ENCODE measurements around the gene SYCN.

SYCN gene

DNA sequence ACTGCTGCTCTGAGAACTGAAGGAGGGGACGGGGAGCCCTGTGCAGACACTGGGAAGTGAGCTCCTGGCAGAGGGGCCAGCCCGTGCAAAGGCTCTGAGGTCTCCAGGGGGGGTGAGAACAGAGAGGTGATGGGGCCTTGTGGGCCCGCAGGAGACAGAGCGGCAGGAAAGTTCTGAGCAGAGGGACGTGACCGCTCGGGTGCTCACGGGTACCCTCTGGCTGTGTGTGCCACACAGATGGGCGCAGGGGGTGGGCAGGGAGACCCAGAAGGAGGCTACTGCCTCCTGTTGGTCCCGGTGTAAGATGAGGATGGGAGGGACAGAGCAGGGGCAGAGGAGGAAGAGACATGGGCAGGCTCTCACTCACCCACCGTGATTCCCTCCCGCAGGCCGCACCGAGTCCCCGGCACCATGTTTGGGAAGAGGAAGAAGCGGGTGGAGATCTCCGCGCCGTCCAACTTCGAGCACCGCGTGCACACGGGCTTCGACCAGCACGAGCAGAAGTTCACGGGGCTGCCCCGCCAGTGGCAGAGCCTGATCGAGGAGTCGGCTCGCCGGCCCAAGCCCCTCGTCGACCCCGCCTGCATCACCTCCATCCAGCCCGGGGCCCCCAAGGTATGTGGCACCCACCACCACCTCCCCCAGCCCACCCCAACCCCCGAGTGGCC, 34.8 kb downstream of the SYCN start:
- DNase-seq = no peak

DNA sequence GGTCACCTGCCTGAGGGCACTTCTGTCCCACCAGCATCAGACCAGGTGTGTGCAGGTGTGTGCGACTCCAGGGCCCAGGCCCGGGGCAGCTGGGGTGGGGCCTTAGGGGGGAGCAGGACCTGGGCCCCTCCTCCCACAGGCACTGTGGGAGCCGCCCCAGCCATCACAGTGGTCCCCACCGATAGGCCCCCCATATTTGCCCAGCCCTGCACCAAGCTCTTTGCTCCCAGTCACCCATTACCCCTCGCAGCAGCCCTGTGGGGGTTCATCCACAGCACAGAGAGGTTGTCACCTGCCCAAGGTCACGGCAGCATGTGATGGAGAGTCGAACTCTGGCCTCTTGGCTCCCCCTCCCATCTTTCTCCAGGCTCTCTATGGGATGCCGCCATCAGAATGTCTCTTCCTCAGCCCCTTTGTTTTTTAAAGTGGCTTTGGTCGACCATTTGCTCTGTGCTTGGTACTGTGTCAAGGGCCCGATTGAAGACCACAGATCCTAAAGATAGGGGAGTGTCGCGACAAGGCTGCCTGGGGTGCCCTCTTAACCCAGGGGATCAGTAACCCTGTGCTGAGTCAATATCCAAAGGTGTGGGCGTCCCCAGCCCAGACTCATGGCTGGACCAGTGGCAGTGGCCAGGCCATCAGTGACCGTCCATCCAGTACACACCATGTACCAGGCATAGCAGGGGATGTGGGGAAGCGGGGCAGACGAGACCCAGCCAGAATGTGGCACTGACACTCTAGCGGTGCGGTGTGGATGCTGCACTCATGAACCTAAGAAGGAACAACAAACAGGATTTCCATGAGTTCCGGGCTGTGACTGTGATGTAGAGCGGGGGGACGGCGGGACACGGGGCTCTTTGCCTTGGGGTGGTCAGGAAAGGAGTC, 35.6 kb downstream of the SYCN start:
- DNase-seq = no peak

DNA sequence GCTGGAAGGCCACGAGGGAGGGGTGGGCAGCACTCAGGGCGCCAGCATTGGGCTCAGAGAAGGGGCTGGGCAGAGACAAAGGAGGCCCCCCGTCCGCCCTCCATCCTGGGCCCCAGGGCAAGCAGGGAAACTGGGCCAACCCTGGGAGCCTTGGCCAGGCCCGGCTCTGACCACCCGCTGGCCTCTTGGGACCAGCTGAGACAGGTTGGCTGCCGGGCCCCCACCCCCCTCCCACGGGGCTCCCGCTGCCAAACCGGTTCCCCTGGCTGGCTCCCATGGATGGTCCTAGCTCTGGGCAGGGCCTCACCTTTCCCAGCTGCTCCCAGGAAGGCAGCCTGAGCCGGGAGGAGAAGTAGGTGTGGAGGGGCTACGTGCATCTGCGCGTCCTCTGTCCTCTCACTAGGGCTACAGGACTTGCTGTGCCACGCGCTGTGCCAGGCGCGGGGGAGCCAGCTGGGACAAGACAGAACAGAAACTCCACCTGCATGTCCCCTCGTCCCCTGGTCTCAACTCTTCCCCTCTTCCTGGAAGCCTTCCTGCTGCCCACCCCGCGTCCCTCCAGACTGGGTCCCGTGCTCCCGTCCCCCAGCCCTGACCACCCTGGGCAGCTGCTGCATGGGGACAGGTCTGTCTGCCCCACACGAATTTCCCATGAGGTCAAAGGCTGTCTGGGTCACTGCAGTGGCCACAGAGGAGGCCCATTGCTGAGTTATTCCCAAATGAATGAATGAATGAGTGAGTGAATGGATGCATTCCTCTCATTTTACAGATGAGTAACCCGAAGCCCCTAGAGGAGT, 36.4 kb downstream of the SYCN start:
- no peak for DNase-seq

DNA sequence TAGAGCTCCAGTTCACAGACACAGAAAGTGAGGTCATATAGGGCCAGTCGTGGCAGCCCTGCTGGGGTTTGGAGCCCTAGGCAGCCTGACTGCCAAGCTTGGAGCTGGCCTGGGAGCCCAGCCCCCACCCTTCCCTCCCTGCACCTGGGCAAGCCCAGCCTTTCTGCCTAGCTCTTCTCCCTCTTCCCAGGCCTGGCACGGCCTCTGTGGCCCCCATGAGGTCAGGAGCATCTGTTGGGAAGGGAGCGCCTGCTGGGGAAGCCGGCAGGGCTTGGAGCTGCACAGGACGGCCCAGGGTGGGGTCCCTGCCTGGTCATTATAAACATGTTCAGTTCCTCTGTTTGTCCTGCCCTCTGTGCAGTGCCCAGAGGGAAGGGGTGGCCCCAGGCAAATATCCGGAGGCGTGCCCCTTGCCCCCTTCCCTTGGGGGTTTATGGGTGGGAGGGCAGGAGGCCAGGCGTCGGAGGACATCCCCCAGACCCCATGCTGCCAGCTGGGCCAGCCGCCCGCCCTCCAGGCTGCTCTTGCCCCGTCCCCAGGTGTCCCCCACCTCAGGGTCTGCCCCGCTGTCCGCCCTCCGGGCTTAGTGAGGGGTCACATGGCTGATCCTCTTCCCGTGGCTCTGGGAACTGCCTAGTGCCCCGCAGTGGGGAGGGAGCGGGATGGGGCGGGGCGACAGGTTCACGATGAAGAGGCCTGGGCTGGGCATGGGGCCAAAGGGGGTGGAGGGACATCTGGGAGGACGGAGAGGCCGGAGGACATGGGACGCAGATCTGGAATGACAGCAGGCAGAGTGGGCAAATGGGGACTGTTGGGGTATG, 37.3 kb downstream of the SYCN start:
- DNase-seq = no peak

DNA sequence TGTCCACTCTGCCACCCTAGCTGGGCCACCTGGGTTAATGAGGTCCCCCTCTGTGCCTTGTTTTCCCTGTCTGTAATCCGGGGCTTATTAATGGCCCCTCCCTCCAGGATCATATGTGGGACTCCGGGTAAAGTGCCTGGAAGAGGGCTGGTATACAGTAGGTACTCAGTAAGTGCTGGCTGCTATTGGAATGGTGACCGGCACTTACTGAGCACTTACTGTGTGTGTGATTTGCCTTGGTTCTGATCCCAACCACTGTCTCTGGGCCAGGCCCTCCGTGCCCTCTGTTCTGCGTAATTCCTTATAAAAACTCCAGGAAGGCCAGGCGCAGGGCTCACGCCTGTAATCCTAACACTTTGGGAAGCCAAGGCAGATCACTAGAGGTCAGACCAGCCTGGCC, 38.2 kb downstream of the SYCN start:
- no peak for DNase-seq

DNA sequence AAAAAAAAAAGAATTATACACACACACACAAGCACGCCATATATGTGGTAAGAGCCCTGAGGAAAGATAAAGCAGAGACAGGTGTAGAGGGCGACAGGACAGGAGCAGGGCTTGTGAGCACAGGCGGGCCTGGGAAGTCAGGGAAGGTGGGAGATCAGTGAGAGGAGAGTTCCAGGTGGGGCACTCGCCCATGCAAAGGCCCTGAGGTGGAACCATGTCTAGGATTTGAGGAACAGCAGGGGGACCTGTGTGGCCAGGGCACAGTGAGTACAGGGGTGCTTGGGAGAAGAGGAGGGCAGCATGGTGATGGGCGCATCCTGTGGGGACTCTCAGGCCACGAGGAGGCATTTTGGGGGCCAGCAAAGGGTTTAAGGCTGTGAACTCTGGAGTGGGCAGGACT, 39.8 kb downstream of the SYCN start:
- no peak for DNase-seq

DNA sequence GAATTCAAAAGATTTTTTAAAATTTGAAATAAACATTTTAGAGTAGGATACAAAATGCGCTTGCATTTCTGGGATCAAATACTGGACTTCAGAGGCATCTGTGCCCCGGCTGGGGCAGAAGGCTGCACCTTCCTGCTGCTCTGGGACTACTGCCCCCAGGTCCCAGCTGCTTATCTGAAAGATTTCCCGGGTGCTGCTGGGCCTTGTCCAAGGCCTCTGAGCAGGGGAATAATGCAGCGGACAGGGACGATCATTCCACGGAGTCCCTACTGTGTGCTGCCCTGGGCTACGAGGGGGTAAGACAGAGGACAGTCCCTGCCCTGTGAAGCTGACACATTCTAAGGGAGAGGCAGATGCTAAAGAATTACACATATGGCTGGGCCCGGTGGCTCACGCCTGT, 40.4 kb downstream of the SYCN start:
- no peak for DNase-seq

DNA sequence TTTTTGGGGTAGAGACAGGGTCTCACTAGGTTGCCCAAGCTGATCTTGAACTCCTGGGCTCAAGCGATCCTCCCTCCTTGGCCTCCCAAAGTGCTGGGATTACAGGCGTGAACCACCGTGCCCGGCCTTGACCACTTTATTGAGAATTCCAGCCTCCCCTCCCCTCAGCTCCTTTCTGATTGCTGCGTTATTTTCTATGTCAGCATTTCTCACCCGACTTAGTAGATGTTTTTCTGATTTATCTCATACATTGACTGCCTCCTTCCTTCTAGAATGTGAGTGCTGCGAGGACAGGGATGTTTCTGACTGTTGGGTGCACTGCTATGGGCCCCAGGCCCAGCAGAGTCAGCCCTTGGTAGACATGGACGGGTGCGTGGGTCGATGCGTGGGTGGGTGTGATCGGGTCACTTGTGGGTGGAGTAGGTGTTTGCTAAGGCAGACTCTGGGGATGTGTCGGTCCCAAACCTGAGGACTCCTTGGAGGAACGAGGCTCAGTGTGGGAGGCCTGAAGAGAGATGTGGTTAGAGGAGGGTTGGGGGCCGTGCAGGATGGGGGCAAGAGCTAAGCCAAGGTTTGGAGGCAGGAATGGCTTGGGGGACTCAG, 41.5 kb downstream of the SYCN start:
- no peak for DNase-seq

DNA sequence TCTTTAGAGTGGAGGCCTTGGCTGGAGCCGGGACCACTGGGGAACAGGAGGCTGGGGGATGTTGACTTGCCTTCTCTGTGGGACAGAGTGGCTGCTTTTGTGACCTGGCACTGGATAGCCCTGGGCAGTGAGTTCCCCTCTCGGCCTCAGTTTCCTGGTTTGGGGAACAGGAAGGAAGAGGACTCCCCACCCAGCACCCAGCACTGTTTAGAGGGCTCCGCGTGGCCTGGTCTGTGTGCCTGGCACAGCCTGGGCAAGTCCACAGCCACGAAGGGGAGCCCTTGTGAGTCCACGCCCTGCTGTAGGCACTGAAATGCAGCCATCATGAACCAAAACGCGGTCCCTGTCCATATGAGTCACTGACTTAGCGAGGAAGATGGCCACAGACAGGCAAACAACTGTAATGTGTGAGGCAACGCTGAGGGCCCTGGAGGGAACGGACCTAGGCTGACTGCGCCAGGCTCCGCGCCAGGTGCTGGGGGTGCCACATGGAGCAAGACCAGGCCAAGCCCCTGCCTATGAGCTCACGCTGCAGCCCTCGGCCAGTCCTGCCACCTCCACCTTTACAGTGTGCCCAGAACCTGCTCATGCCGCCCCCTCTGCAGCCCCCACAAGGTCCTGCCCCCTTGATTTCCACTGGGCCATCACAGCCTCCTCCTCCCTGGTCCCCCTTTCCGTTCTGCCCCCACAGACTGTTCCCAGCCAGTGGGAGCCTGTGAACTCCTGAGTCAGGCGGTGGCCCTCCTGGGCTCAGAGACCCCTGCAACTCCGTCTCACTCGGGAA, 43.0 kb downstream of the SYCN start:
- no peak for DNase-seq

DNA sequence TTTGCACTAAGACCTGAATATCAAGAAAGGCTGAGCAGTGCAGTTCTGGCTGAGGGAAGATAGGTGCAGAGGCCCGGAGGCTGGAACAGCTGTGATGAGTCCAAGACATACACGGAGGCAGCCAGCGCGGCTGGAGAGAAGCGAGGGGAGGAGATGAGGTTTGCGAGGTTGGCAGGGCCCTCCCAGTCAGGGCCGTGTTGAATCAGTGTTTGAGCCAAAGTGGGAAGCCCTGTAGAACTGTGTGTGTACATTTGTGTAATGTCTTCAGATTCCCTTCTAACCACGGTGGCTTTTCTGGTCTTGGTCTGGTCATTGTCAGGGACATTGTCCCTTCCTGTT, 43.6 kb downstream of the SYCN start:
- DNase-seq = no peak

DNA sequence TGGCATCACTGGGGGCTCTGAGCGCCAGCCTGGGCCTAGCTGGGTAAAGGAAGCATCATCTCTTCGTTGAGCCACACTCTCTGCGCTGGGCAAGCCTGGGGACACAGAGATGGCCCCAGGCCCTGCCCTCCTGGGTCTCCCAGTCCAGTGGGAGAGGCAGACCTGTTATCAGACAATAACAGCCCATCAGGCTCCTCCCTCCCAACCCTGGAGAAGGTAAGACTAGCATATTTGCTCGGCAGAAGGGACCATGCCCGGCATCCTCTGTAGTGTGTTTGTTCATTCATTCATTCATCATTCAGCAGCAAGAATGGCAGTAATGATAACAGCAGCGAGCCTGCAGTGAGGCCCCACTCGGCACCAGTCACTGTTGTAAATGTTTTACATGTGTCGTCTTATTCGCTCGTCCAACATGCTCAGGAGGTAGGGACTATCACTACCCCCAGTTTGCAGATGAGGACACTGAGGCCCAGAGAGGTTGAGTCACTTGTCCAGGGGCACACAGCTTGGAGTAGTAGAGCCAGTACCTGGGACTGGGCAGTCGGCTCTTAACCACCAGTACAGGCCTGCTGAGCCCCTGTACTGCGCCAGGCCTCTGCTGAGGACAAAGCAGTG, 45.3 kb downstream of the SYCN start:
- no peak for DNase-seq

DNA sequence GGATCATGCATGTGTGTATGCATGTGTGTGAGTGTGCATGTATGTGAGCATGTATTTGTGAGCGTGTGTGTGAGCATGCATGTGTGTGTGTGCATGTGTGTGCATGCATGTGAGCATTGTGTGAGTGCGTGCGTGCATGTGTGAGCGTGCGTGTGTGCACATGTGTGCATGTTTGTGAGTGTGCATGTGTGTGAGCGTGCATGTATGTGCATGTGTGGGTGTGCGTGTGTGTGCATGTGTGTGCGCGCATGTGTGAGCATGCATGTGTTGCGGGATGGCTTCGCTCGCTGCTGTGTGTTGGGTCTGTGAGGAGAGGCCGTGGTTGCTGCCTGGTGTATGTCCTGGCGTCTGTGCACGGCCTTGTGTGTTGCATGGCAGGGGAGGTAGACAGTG, 46.1 kb downstream of the SYCN start:
- DNase-seq = no peak

DNA sequence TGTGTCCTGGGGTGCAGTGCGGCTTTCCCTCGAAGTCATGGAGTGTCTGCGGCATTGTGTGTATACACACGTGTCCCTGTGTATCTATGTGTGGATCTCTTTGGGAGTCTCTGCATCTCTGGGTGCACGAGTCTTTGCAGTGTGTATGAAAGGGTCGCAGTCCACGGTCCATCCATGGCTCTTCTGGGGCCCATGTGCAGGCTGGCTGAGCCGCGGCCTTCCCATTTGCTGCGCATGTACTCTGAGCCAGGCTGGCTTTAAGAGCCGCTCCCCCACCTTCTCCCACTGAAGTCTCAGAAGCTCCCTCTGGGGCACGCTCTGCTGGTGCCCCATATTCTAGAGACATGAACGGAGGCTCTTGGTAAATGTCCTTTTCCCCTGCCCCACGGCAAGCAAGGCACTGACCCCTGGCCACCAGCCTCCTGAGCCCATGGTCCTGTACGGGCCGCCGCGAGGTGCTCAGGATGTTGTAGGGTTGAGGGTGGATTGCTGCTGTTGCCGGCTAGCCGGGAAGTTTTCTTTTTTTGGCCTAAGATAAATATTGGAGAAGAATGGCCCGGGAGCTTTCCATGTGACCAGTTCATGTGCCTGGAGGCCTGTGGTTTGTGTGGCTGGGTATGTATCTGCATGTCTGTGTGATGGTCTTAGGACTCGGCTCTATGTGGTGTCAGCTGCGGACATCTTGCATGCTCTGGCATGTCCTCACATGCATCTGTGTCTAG, 46.6 kb downstream of the SYCN start:
- no peak for DNase-seq

DNA sequence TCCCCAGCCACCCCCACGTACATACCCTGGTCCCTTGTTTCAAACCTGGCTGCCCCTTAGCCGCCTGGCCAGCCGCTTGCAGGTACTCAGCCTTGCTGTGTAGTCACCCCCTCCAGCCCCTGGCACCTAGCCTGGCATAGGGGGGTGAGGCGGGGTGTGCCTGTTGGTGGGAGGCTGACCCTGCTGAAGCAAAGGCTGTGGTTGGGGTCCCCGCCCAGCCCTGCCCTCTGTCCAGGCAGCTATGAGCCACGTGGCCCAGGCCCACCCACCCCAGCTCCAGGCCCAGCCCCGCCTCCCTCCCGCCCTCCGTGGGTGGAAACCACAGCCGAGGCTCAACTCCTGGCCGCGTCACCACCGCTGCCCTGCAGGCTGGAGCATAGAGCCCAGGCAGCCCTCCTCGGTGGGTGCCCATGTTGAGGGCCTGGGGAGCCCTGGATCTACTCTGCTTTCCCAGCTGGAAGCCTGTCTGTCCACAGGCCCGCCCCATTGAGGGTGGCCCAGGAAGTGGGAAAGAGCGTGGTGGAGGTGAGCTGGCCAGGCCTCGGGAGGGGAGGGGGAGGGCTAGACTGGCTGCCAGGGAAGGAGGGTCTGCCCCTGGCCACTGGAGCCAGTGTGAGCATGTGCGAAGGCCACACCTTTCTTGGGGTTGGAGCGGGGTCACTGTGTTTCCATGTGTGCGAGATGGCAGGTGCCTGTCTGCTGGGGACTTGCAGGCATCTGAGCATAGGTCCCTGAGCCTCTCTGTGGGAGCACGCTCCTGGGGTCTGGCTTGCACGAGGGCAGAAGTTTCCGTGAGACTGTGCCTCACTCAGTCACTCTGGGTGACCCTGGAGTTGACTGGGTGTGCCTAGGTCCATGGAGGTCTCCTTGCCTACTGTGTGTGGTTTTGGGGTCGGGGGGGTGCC, 47.5 kb downstream of the SYCN start:
- DNase-seq = no peak

DNA sequence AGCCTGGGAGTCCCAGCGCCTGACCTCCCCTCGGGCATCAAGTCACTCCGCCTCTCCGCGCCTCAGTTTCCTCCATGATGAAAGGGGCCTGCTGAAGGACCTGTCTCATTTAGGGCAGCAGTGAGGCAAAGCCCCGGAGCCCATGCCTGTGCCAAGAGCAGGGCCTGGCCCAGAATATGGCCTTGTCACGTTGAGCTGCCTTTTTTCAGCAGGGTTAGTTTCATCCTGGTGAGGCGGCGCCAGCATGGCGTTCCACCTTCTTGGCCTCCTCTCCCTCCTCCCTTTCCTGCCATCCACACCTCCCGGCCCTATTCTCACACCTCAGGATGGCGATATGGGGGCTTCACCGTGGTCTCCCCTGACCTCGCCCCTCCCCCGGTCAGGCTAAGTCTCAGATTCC, 48.3 kb downstream of the SYCN start:
- no peak for DNase-seq

DNA sequence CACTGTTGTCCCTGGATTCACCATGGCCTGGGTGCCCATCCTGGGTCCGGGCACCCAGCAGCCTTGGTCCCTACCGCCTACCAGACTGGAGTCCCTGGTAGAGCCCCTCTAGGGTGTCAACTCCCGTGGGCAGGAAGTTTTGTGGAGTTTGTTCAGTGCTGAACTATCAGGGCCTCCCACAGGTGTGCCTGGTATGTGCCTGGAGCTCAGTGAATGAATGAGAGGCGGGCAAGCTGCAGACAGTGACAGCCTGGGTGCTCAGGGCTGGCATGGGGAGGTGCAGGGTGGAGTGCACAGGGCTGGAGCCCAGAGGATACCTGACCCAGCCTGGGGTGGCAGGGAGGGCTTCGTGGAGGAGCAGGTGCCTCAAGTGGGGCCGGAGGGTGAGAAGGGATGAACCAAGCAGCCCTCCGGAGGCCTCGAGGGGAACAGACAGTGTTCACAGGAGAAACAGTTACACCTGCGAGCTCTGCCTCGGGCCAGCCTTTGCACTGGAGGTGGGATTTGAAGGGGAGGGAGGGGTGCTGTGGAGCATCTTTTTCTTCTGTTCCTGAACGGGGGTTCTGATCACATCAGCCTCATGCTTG, 48.9 kb downstream of the SYCN start:
- DNase-seq = no peak

DNA sequence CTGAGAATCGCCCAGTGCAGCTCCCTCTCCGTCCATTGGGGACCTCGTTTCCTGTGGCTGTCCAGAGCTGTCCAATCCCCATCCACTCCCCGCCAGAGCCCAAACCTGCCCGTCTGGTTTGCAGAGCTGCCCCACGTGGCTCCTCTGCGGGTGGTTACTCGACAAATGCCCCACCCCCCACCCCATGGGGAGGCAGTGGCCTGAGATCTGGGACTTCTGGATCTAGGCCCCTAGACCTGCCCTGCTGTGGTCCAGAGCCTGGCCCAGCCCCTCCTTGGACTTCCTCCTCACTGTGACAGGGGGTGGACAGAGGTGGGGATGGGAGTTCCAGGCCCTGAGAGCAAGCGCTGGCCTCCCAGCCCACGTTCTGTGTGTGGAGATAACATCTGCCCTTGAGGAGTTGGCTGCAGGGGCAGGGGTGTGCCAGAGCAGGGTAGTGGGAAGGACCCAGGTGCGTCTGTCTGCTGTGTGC, 49.4 kb downstream of the SYCN start:
- DNase-seq = no peak

DNA sequence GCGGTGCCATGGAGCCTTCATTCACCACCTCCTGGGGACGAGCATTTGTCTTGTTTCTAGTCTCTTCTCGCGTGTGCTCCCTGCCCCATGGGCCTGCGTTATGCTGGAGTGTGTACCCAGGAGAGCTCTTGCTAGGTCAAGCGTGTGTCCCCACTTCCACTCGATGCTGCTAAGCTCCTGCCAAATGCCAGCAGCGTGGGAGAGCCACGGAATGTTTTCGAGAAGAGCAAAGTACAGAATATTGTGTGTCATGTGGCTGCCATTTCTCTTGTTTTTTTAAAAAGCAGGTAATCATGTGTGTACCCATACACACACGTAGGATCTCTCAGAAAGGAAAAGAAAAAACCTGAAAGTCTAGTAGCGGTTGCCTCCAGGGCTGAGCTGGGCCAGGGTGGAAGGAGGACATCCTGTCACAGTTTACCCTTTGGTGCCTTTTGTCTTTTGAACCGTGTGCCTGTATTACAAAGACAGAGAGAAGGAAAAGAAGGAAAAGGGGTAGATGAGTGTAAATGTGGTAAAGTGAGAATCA, 49.9 kb downstream of the SYCN start:
- DNase-seq = no peak
